Panc1 (cell line): Measurements from ENCODE around the gene MYO7A. TPM values are rescaled to one million over a fixed set of nuclear protein-coding genes. Genes with fewer than 3 reads are reported as not detected.

ENCODE experiments used
- ATAC-seq: fragments of 200-7000 bp; cut with Tn5 transposase; 2 replicates; pipeline ENCODE4 v1.9.1; 2020; ENCODE audit warnings: mild to moderate bottlenecking, moderate library complexity
- BruUV-seq: library from RNA; stranded (reverse); fragments of 400-500 nt; replicated peaks from 2 replicates; lab custom pipeline; 2021; lab: Mats Ljungman, UMichigan
- CTCF ChIA-PET: fragments of 300-600 bp; sonication (Branson Sonifier 250); formaldehyde crosslinking; loops from one replicate; lab custom pipeline; 2022; ENCODE audit warnings: antibody characterized with exemption; lab: Charles Lee
- POLR2A ChIA-PET: fragments of 300-600 bp; sonication (Branson Sonifier 250); formaldehyde crosslinking; loops from one replicate; lab custom pipeline; 2022; ENCODE audit warnings: antibody characterized with exemption; lab: Charles Lee
- DNase-seq: peaks from one replicate; pipeline ENCODE4 v3.0.0-alpha.2; 2010; ENCODE audit warnings: low read depth, low spot score
- H3K27ac ChIP-seq: 2 replicates; pipeline ENCODE4 v1.5.1; 2011; ENCODE audit warnings: mild to moderate bottlenecking, low read length, inconsistent platforms
- H3K27me3 ChIP-seq: fragments of 200-500 bp; sonication (Bioruptor generic); 2 replicates; pipeline ENCODE4 v1.6.0; 2014; ENCODE audit warnings: low read length, inconsistent platforms; ENCODE audit not compliant: control insufficient read depth, insufficient read depth
- H3K36me3 ChIP-seq: fragments of 200-500 bp; sonication (Bioruptor generic); 2 replicates; pipeline ENCODE4 v1.5.1; 2014; ENCODE audit warnings: inconsistent platforms, mild to moderate bottlenecking, low read length, moderate library complexity; ENCODE audit not compliant: control insufficient read depth, insufficient read depth
- H3K4me1 ChIP-seq: 2 replicates; pipeline ENCODE4 v1.5.1; 2011; ENCODE audit warnings: inconsistent platforms, mild to moderate bottlenecking, low read length, moderate library complexity; ENCODE audit not compliant: control insufficient read depth, insufficient read depth
- H3K4me3 ChIP-seq, 2 experiments: 2 replicates each; pipeline ENCODE4 v1.5.1; 2011 to 2012; ENCODE audit warnings: low read depth in 2 of 2, low read length in 2 of 2, mild to moderate bottlenecking in 2 of 2, inconsistent platforms in 1 of 2, moderate library complexity in 1 of 2
- H3K9me3 ChIP-seq: fragments of 200-500 bp; sonication (Bioruptor generic); 2 replicates; pipeline ENCODE4 v1.5.1; 2014; ENCODE audit warnings: low read depth, mild to moderate bottlenecking, inconsistent platforms, low read length, moderate library complexity; ENCODE audit not compliant: control insufficient read depth, insufficient read depth
- POLR2AphosphoS5 ChIP-seq: IDR thresholded peaks from 2 replicates; pipeline ENCODE4 v1.6.1; 2012; ENCODE audit warnings: mild to moderate bottlenecking, low read depth, low read length, moderate library complexity
- SIN3A ChIP-seq: IDR thresholded peaks from 2 replicates; pipeline ENCODE4 v1.6.1; 2012; ENCODE audit warnings: low read depth, mild to moderate bottlenecking, low read length, moderate library complexity, borderline replicate concordance; ENCODE audit not compliant: insufficient read depth
- TCF7L2 ChIP-seq: IDR thresholded peaks from 2 replicates; pipeline ENCODE4 v1.6.1; 2011; ENCODE audit warnings: mild to moderate bottlenecking, low read depth, low read length, inconsistent platforms
- in situ Hi-C: cut with HindIII; loops from 2 replicates; pipeline ENCODE4 v1.10.0; 2016; ENCODE audit warnings: low sequenced_read_pairs, low pct_unique_long_range_greater_than_20kb
- intact Hi-C: fragments of 100-400 bp; cut with micrococcal nuclease; formaldehyde crosslinking; loops from one replicate; pipeline ENCODE4 v1.10.0; 2022; ENCODE audit not compliant: unreplicated experiment
- total RNA-seq: library from RNA; stranded (reverse); gene quantifications from one replicate; pipeline ENCODE4 v1.2.1, GENCODE V29; 2021; ENCODE audit not compliant: unreplicated experiment
- TF ChIP-seq, protein P1 (sequence below): fragments of 450-650 bp; IDR thresholded peaks from 2 replicates; pipeline ENCODE4 v1.5.1; 2017; ENCODE audit warnings: mild to moderate bottlenecking
- TF ChIP-seq, protein P2 (sequence below), 2 experiments: IDR thresholded peaks; 2 replicates each; pipeline ENCODE4 v1.6.1; 2011 to 2012; ENCODE audit warnings: low read depth in 2 of 2, control low read depth in 1 of 2, low read length in 1 of 2, mild to moderate bottlenecking in 1 of 2, moderate library complexity in 1 of 2; ENCODE audit not compliant: insufficient read depth in 1 of 2

MYO7A gene
- total RNA-seq, 1 experiment from 2014 or later, result 1.3 TPM

DNA sequence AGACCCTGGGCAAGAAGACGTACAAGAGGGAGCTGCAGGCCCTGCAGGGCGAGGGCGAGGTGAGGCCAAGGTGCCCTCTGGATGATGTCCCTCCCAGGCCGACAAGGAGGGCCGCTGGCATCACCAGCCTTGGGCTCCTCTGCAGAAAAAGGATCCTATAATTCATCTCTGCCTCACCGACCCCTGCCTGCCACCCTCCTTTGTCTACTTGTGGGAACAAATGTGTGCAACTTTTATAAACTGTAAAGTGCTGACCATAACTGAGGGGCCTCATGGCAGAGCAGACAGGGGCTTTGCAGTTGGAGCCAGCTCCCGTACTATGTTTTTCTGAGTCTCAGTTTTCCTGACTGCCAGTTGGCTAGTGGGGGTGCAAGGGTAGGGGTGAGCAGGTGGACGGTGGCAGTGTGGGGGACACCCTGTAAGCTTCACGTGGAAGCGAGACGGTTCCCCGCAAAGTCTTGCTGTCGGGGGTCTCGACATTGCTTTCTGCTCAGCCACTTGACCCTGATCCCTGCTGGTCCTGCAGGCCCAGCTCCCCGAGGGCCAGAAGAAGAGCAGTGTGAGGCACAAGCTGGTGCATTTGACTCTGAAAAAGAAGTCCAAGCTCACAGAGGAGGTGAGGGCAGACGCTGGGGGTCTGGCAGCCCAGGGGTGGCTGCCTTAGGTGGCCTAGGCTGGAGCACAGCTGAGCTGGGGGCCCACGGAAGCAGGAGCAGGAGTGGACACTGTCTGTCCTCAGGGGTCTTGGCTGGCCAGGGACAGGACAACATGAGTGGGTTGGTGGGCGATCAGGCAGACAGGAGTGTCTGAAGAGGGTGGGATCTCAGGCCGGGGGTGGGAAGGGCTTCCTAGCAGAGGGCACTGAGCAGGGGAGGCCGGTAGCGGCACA is 54.7 kb downstream of the MYO7A start:
- CTCF ChIA-PET, result no interaction called here
- no peak for DNase-seq
- H3K4me3 ChIP-seq, result no peak overlapping the region
- intact Hi-C loops (no loop called here), in situ Hi-C loops (no loop called here)
- TF ChIP-seq POLR2AphosphoS5 (no peak), SIN3A (no peak), TCF7L2 (no peak)
- TF ChIP-seq, protein P1, sequence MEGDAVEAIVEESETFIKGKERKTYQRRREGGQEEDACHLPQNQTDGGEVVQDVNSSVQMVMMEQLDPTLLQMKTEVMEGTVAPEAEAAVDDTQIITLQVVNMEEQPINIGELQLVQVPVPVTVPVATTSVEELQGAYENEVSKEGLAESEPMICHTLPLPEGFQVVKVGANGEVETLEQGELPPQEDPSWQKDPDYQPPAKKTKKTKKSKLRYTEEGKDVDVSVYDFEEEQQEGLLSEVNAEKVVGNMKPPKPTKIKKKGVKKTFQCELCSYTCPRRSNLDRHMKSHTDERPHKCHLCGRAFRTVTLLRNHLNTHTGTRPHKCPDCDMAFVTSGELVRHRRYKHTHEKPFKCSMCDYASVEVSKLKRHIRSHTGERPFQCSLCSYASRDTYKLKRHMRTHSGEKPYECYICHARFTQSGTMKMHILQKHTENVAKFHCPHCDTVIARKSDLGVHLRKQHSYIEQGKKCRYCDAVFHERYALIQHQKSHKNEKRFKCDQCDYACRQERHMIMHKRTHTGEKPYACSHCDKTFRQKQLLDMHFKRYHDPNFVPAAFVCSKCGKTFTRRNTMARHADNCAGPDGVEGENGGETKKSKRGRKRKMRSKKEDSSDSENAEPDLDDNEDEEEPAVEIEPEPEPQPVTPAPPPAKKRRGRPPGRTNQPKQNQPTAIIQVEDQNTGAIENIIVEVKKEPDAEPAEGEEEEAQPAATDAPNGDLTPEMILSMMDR, result no peak
- TF ChIP-seq, protein P2, sequence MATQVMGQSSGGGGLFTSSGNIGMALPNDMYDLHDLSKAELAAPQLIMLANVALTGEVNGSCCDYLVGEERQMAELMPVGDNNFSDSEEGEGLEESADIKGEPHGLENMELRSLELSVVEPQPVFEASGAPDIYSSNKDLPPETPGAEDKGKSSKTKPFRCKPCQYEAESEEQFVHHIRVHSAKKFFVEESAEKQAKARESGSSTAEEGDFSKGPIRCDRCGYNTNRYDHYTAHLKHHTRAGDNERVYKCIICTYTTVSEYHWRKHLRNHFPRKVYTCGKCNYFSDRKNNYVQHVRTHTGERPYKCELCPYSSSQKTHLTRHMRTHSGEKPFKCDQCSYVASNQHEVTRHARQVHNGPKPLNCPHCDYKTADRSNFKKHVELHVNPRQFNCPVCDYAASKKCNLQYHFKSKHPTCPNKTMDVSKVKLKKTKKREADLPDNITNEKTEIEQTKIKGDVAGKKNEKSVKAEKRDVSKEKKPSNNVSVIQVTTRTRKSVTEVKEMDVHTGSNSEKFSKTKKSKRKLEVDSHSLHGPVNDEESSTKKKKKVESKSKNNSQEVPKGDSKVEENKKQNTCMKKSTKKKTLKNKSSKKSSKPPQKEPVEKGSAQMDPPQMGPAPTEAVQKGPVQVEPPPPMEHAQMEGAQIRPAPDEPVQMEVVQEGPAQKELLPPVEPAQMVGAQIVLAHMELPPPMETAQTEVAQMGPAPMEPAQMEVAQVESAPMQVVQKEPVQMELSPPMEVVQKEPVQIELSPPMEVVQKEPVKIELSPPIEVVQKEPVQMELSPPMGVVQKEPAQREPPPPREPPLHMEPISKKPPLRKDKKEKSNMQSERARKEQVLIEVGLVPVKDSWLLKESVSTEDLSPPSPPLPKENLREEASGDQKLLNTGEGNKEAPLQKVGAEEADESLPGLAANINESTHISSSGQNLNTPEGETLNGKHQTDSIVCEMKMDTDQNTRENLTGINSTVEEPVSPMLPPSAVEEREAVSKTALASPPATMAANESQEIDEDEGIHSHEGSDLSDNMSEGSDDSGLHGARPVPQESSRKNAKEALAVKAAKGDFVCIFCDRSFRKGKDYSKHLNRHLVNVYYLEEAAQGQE (IDR thresholded peaks at IDR 0.05; ENCODE audit: insufficient read depth in 1 of 2, low read depth in 2 of 2, low read length in 1 of 2), result no peak
- POLR2A ChIA-PET, result no interaction called here
- no peak overlapping the region for H3K27ac ChIP-seq
- no peaks in the 10 kb centered on the region for H3K4me1 ChIP-seq
- no peaks in the 10 kb centered on the region for H3K27me3 ChIP-seq
- H3K9me3 ChIP-seq, result no peaks in the 10 kb centered on the region
- H3K36me3 ChIP-seq, result no peaks in the 10 kb centered on the region
- no TSS peak for BruUV-seq
- ATAC-seq, result no peak

DNA sequence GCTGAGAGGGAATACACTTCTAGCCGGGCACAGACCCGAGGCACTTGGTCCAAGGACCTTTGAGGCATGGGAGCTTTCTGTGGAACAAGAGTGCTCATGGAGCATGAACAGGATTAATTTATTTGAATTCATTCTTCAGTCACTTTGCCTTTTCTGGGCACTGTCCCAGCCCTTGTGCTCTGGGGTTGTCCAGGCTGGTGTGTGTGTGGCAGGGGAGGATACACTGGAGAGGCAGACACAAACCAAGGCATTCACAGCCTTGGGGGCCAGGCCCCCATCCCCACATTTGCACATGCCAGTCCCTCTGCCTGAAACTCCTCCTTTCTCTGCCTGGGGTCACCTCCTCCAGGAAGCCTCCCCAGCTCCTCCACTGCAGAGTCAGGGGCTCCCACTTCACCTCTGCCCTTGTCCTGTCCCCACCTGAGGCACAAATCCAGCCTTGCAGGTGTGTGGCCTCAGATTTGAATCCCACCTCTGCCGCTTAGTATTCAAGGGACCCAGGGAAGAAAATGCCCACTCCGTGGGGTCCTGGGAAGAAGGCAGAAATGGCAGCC is 55.5 kb downstream of the MYO7A start:
- Histone ChIP-seq H3K36me3 (no peaks in the 10 kb centered on the region), H3K4me1 (no peaks in the 10 kb centered on the region), H3K4me3 (no peak overlapping the region), H3K27ac (no peak overlapping the region), H3K27me3 (no peaks in the 10 kb centered on the region), H3K9me3 (no peaks in the 10 kb centered on the region)
- ATAC-seq (no peak), DNase-seq (no peak)
- TF ChIP-seq, protein P1, result no peak
- in situ Hi-C loops (no loop called here), intact Hi-C loops (no loop called here)
- POLR2A ChIA-PET, result no interaction called here
- no TSS peak for BruUV-seq
- CTCF ChIA-PET, result no interaction called here
